GM18502 (cell line): ENCODE results near the gene MLH1.

Source experiments
- ATAC-seq: cut with Tn5 transposase; IDR thresholded peaks from one replicate; pipeline ENCODE4 v1.9.1; 2021; ENCODE audit warnings: mild to moderate bottlenecking; ENCODE audit not compliant: unreplicated experiment, poor library complexity

MLH1 gene

GRCh38 chr3:36972163-36972562 lies 21.2 kb upstream of the MLH1 start:
- ATAC-seq = no peak

GRCh38 chr3:36973139-36973538 lies 20.2 kb upstream of the MLH1 start:
- ATAC-seq = no peak

- ATAC-seq = no peak
These were observed 12.3 kb upstream of the MLH1 start for GRCh38 chr3:36981006-36981405.

- no peak for ATAC-seq
These were observed 5.0 kb upstream of the MLH1 start for GRCh38 chr3:36988356-36988755.

GRCh38 chr3:36989005-36989404 lies 4.3 kb upstream of the MLH1 start:
- no peak for ATAC-seq

GRCh38 chr3:36989568-36989967 lies 3.8 kb upstream of the MLH1 start:
- no peak for ATAC-seq

- no peak for ATAC-seq
These were observed 2.2 kb upstream of the MLH1 start for GRCh38 chr3:36991147-36991546.

GRCh38 chr3:36991923-36992805 lies 1.2 kb upstream of the MLH1 start:
- no peak for ATAC-seq

GRCh38 chr3:36992806-36993325 lies 452 bp upstream of the MLH1 start, which contains the start of gene EPM2AIP1:
Gene EPM2AIP1 (minus strand): TSS chr3:36993131. CDS start chr3:36993077, 54 bp downstream.
- peak; percentile 86 for ATAC-seq

- no peak for ATAC-seq
These were observed 21.3 kb downstream of the MLH1 start for GRCh38 chr3:37014620-37015019.

GRCh38 chr3:37015642-37016041 lies 22.3 kb downstream of the MLH1 start:
- no peak for ATAC-seq

- no peak for ATAC-seq
These were observed 23.6 kb downstream of the MLH1 start for GRCh38 chr3:37016903-37017302.

GRCh38 chr3:37017683-37018082 lies 24.4 kb downstream of the MLH1 start:
- ATAC-seq = no peak

- no peak for ATAC-seq
These were observed 30.8 kb downstream of the MLH1 start for GRCh38 chr3:37024092-37024491.

- ATAC-seq = peak; percentile 56
These were observed 31.6 kb downstream of the MLH1 start for GRCh38 chr3:37024820-37025405.

GRCh38 chr3:37025561-37026335 lies 32.4 kb downstream of the MLH1 start:
- ATAC-seq = no peak

- ATAC-seq = no peak
These were observed 33.5 kb downstream of the MLH1 start for GRCh38 chr3:37026851-37027250.

- ATAC-seq = no peak
These were observed 35.0 kb downstream of the MLH1 start for GRCh38 chr3:37028329-37028728.

- ATAC-seq = no peak
These were observed 35.8 kb downstream of the MLH1 start for GRCh38 chr3:37029111-37029510.

- ATAC-seq = no peak
These were observed 36.3 kb downstream of the MLH1 start for GRCh38 chr3:37029516-37030163.
